Prostate gland (tissue), 2 donors: ENCODE results near the gene UBP1.

Source experiments
- CTCF ChIP-seq, 4 experiments: fragments of 200-600 bp in 2 of 4; fragments of 450-650 bp in 2 of 4; sonication (generic) in 2 of 4; IDR thresholded peaks; 1 replicate in 3 of 4; 2 replicates in 1 of 4; pipeline ENCODE4 v1.5.1; 2016 to 2019; ENCODE audit warnings: antibody characterized with exemption in 4 of 4, mild to moderate bottlenecking in 2 of 4, moderate library complexity in 2 of 4
- POLR2A ChIP-seq: fragments of 450-650 bp; IDR thresholded peaks from one replicate; pipeline ENCODE4 v1.6.1; 2016; ENCODE audit warnings: antibody characterized with exemption, mild to moderate bottlenecking
- POLR2AphosphoS5 ChIP-seq: sonication (generic); formaldehyde crosslinking; IDR thresholded peaks from one replicate; pipeline ENCODE4 v1.6.1; 2017; ENCODE audit warnings: antibody characterized with exemption

DNA sequence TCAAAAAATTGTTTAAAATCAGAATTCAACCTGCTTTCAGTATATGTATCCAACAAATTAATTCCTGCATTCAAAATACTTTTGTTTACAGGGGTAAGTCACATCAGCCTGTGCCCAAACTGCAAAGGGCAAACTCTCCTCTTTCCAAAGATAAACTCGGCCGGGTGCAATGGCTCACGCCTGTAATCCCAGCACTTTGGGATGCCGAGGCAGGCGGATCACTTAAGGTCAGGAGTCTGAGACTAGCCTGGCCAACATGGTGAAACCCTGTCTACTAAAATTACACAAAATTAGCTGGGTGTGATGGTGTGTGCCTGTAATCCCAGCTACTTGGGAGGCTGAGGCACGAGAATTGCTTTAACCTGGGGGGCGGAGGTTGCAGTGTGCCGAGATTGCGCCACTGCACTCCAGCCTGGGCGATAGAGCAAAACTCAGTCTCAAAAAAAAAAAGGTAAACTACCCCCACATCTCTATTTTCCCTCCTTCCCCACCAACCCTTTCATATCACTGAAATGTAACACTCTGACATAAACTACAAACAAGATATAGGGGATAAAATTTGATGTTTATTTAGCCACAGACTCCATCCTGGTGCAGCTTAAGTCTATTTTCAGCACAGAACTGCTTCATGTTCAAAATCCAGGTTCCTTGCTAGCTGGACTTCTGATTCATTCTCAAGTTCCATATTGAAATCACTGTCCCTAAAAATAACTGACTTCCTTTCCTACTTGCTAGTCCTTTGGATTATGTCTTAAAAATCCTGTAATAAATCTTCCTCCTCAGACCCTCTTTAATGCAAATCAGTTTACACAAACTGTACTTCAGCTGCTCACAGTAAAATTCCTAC lies 15.4 kb downstream of the UBP1 start:
- no peak for TF ChIP-seq CTCF (IDR thresholded peaks at IDR 0.05)
- TF ChIP-seq POLR2AphosphoS5, result no peak
- no peak for TF ChIP-seq POLR2A
